Ovary (tissue), 9 donors: Measurements from ENCODE around the gene LIPH. TPM values are rescaled to one million over a fixed set of nuclear protein-coding genes. Genes with fewer than 3 reads are reported as not detected.
"Not testable (repeated sequence)": the region's sequence is repeated elsewhere in the genome, so short reads cannot be mapped to it uniquely, and the experiment has no call there.

Source experiments
- DNase-seq, 5 donors: peaks; one replicate each; pipeline ENCODE4 v3.0.0-alpha.2; 2019 to 2020
- H3K27ac ChIP-seq, 2 donors: fragments of 200-600 bp; one replicate each; pipeline versions ENCODE4 v1.5.1 to v1.8.0; 2019 to 2022
- H3K27me3 ChIP-seq: fragments of 200-600 bp; one replicate; pipeline ENCODE4 v1.8.0; 2022
- H3K36me3 ChIP-seq: fragments of 200-600 bp; sonication (generic); one replicate; pipeline ENCODE4 v1.5.1; 2019
- H3K4me1 ChIP-seq: one replicate; pipeline ENCODE4 v1.8.1; 2013; ENCODE audit warnings: mild to moderate bottlenecking, moderate library complexity; ENCODE audit not compliant: insufficient read depth
- H3K4me3 ChIP-seq: fragments of 200-600 bp; sonication (generic); one replicate; pipeline ENCODE4 v1.5.1; 2017
- H3K9me3 ChIP-seq, 2 donors: fragments of 200-600 bp in 1 of 2; sonication (generic) in 1 of 2; one replicate each; pipeline versions ENCODE4 v1.5.1 to v1.8.1; 2013 to 2019; ENCODE audit warnings: mild to moderate bottlenecking in 1 of 2, moderate library complexity in 1 of 2
- EP300 ChIP-seq: sonication (generic); formaldehyde crosslinking; IDR thresholded peaks from one replicate; pipeline ENCODE4 v1.6.1; 2017; ENCODE audit warnings: antibody characterized with exemption
- POLR2A ChIP-seq: fragments of 450-650 bp; IDR thresholded peaks from one replicate; pipeline ENCODE4 v1.6.1; 2017; ENCODE audit warnings: antibody characterized with exemption, mild to moderate bottlenecking, moderate library complexity
- WGBS, 3 donors: extraction: QIAGEN DNeasy Blood & Tissue Kit in 1 of 3; methylation state at CpG; one replicate each; pipeline versions ENCODE4 v1.1.5 to v1.1.7; 2013 to 2017; 5-methylcytosine and 5-hydroxymethylcytosine counted together
- intact Hi-C, 4 donors: fragments of 100-400 bp; cut with DNase I; formaldehyde crosslinking; loops; one replicate each; pipeline versions ENCODE4 v1.11.0 to v1.15.1; 2022 to 2023
- polyA plus RNA-seq, 2 donors: library from polyadenylated mRNA; stranded (reverse); fragments of 200-250 nt in 1 of 2; fragments of 350-450 nt in 1 of 2; fragmentation: Illumina TruSeq in 1 of 2; extraction: RNeasy Lipid Tissue Mini Kit (QIAGEN cat#74804) in 1 of 2; gene quantifications; one replicate each; pipeline ENCODE4 v1.2.3, GENCODE V29; 2013 to 2014
- total RNA-seq, 7 donors: library from RNA; depleted of rRNA in 2 of 7; stranded (reverse); fragments of >200 nt in 2 of 7; fragmentation: NEBNext Ultra II Directional in 3 of 7; extraction: Animal tissue kit (Norgen Biotek cat#: 25700) in 3 of 7; gene quantifications; one replicate each; pipeline versions ENCODE4 v1.1.0 to v1.2.4, GENCODE V29; 2016 to 2023
- TF ChIP-seq, protein P1 (sequence below), 3 donors: fragments of 450-650 bp in 2 of 3; fragments of 200-600 bp in 1 of 3; IDR thresholded peaks; one replicate each; pipeline versions ENCODE4 v1.5.1 to v1.8.0; 2016 to 2022; ENCODE audit warnings: antibody characterized with exemption in 3 of 3, mild to moderate bottlenecking in 1 of 3
- donor health status: DM: no; HTN: no; CAD: no; lungs with moderate emphysema.
- donor health status: DM: no; HTN: no; CAD: no.
- donor health status: Bipolar disorder and iron deficiency.
- donor health status: DM: yes; HTN: yes; CAD: no.
- donor health status: DM: no; HTN: no; CAD: no.
- donor health status: DM: yes; HTN: yes; CAD: no.

Gene LIPH
- total and polyA plus RNA-seq, 9 donors: 0.12 to 12.1 (median 0.69) TPM; not detected in 2

DNA sequence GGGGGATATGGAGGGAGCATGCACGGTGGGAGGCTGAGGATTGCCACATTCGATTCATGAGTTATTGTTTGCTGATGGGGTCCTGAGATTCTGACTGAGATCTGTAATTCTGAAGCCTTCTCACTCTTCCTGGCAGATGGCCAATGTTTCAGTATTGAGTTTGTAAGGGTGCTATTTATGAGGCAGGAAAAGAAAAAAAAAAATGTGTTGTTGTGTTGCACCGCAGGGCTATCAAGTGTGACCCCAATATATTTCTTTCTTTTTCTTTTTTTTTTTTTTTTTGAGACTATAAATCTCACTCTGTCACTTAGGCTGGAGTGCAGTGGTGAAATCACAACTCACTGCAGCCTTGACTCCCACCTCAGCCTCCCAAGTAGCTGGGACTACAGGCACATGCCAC, 30.5 kb upstream of the LIPH start:
- TF ChIP-seq POLR2A (no peak), EP300 (no peak)
- TF ChIP-seq, protein P1, sequence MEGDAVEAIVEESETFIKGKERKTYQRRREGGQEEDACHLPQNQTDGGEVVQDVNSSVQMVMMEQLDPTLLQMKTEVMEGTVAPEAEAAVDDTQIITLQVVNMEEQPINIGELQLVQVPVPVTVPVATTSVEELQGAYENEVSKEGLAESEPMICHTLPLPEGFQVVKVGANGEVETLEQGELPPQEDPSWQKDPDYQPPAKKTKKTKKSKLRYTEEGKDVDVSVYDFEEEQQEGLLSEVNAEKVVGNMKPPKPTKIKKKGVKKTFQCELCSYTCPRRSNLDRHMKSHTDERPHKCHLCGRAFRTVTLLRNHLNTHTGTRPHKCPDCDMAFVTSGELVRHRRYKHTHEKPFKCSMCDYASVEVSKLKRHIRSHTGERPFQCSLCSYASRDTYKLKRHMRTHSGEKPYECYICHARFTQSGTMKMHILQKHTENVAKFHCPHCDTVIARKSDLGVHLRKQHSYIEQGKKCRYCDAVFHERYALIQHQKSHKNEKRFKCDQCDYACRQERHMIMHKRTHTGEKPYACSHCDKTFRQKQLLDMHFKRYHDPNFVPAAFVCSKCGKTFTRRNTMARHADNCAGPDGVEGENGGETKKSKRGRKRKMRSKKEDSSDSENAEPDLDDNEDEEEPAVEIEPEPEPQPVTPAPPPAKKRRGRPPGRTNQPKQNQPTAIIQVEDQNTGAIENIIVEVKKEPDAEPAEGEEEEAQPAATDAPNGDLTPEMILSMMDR (IDR thresholded peaks at IDR 0.05): no peak
- Histone ChIP-seq H3K36me3 (no peaks in the 10 kb centered on the region), H3K27ac (no peak overlapping the region), H3K4me1 (no peaks in the 10 kb centered on the region), H3K27me3 (no peaks in the 10 kb centered on the region), H3K4me3 (no peak overlapping the region), H3K9me3 (no peaks in the 10 kb centered on the region)
- intact Hi-C loops: no loop called here
- 22 to 33% (median 26%) methylated on average over 3 of the region's 3 CpGs for WGBS, 3 donors
- no peak for DNase-seq

DNA sequence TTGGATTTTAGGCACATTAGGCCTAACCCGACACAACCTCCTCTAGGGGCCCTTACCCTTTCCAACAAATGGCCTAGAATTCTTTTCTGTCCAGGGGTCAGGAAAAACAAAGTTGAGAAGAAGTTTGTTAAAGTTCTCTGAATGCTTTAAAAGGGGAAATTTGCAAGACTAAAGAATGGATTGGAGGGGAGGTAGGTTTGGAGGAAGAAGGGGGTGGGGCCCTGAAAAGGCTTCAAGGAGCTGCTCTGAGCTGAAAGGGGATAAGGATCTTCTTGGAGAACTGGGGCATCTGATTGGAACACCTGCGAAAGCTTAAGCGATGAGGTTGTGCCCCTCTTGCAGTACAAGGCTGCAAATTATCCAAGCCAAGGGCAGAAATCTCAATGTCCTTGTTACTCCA, 29.8 kb upstream of the LIPH start:
- Histone ChIP-seq H3K4me3 (no peak overlapping the region), H3K27ac (no peak overlapping the region), H3K27me3 (no peaks in the 10 kb centered on the region), H3K4me1 (no peaks in the 10 kb centered on the region), H3K9me3 (no peaks in the 10 kb centered on the region), H3K36me3 (no peaks in the 10 kb centered on the region)
- DNase-seq: no peak
- intact Hi-C loops: no loop called here
- WGBS, 3 donors: 43 to 60% (median 54%) methylated on average over 3 of the region's 3 CpGs
- TF ChIP-seq EP300: no peak
- no peak for TF ChIP-seq POLR2A
- TF ChIP-seq, protein P1 (IDR thresholded peaks at IDR 0.05): no peak

DNA sequence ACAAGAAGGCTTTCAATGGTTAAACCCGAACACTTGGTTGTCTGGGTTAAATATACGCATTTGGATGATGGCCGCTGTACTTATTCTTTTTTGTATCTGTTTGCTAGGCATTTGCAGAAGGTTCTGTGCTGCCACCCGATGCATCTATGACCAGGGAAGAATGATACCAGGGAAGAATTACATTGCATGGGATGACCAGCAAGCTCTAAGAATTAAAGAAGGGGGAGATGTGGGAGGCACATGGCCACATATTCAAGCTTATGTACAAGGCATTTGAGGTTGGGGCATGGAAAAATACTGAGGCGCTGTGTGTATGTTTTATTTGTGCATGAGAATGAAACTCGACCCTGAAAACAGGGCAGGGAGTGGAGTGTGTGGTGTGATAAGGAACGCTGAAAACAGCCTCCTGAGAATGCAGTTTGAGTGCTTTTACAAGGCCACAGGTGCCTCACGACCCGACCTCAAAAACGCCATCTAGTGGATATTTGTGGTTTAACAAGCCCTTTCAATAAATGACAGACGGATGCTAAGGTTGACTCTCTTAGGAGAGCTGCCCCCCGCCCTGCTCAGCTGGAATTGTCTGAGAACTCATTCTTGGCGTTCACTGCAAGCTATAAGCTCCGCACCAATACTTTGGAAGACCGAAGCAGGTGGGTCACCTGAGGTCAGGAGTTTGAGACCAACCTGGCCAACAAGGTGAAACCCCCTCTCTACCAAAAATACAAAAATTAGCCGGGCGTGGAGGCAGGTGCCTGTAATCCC, 22.9 kb upstream of the LIPH start:
- H3K36me3 ChIP-seq, H3K9me3 ChIP-seq, intact Hi-C loops, H3K27ac ChIP-seq, H3K27me3 ChIP-seq, H3K4me1 ChIP-seq, H3K4me3 ChIP-seq, DNase-seq: not testable (repeated sequence)
- TF ChIP-seq, protein P1 (IDR thresholded peaks at IDR 0.05): peak in 2 of 3 donors; percentile 31 to 40
- WGBS, 3 donors: 16 to 24% (median 18%) methylated on average over 17 of the region's 17 CpGs

DNA sequence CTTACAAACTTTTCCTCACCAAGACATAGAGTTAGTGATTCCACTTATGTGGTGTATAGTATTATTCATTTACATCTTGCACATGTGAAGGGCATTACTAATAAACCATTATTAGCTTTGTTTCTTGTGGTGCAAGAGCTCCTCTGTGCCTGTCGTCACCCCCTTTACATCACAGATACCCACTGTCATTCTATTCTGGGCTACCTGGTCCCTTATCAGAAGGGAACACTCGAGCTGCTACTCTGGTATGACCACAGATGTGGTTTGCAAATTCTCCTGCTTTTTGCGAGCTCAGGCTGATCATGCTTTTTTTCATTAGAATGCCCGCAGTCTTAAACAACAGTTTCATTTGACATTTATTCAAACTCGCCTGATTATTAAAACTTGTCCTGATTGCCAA, 19.8 kb upstream of the LIPH start:
- Histone ChIP-seq H3K36me3 (no peaks in the 10 kb centered on the region), H3K4me3 (no peak overlapping the region), H3K9me3 (no peaks in the 10 kb centered on the region), H3K27ac (no peak overlapping the region), H3K4me1 (peaks cover 2% of the 10 kb centered on the region), H3K27me3 (no peaks in the 10 kb centered on the region)
- 88 to 95% (median 91%) methylated on average over 5 of the region's 5 CpGs for WGBS, 3 donors
- DNase-seq: no peak
- TF ChIP-seq, protein P1 (IDR thresholded peaks at IDR 0.05): no peak
- no peak for TF ChIP-seq POLR2A
- no peak for TF ChIP-seq EP300
- intact Hi-C loops: no loop called here
